A673 (cell line): Measurements from ENCODE around the gene CELF5.

Experiments
- CTCF ChIP-seq: fragments of 300-800, 200-600 bp; sonication (generic); conservative IDR thresholded peaks from 2 replicates; pipeline ENCODE4 v1.5.1; 2017; ENCODE audit warnings: low read depth, mild to moderate bottlenecking, antibody characterized with exemption, low read length, moderate library complexity, mixed read lengths
- EZH2 ChIP-seq: fragments of 200-600 bp; sonication (generic); IDR thresholded peaks from 2 replicates; pipeline ENCODE4 v1.6.1; 2017; ENCODE audit warnings: borderline replicate concordance, low read depth, mild to moderate bottlenecking, mixed read lengths, antibody characterized with exemption, low read length; ENCODE audit not compliant: poor library complexity, severe bottlenecking

GRCh38 chr19:3224346-3225168 lies at the start of gene CELF5:
- TF ChIP-seq CTCF (no peak; the same call in 1 of the 2 replicates), EZH2 (no peak)
